Mesendoderm (in vitro differentiated cells): ENCODE data around the gene FNBP1.

ENCODE experiments used
- DNase-seq: peaks from one replicate; pipeline ENCODE4 v3.0.0; 2013
- H2AK5ac ChIP-seq: 2 replicates; pipeline ENCODE4 v1.6.1; 2013; ENCODE audit warnings: low read length, inconsistent platforms
- H2BK120ac ChIP-seq: 2 replicates; pipeline ENCODE4 v1.6.1; 2013; ENCODE audit warnings: low read depth, mild to moderate bottlenecking, low read length, moderate library complexity, mixed read lengths
- H2BK15ac ChIP-seq: replicated peaks from 2 replicates; pipeline ENCODE4 v1.6.1; 2013; ENCODE audit warnings: low read depth, mild to moderate bottlenecking, moderate library complexity
- H2BK5ac ChIP-seq: 2 replicates; pipeline ENCODE4 v1.6.1; 2013; ENCODE audit warnings: low read length, inconsistent platforms
- H3K18ac ChIP-seq: 2 replicates; pipeline ENCODE4 v1.6.1; 2013; ENCODE audit warnings: mild to moderate bottlenecking, low read length, mixed read lengths
- H3K23ac ChIP-seq: one replicate; pipeline ENCODE4 v1.6.1; 2013; ENCODE audit warnings: low read length
- H3K27ac ChIP-seq: 2 replicates; pipeline ENCODE4 v1.5.1; 2013; ENCODE audit warnings: low read depth, mild to moderate bottlenecking, inconsistent platforms, low read length, moderate library complexity
- H3K27me3 ChIP-seq: 2 replicates; pipeline ENCODE4 v1.6.1; 2013; ENCODE audit warnings: low read length, control low read depth, mild to moderate bottlenecking, inconsistent platforms; ENCODE audit not compliant: insufficient read depth, poor library complexity
- H3K36me3 ChIP-seq: 2 replicates; pipeline ENCODE4 v1.6.1; 2013; ENCODE audit warnings: low read length, inconsistent platforms; ENCODE audit not compliant: control insufficient read depth, insufficient read depth
- H3K4ac ChIP-seq: one replicate; pipeline ENCODE4 v1.6.1; 2013; ENCODE audit warnings: low read depth, mild to moderate bottlenecking, low read length, moderate library complexity
- H3K4me1 ChIP-seq: 2 replicates; pipeline ENCODE4 v1.6.1; 2013; ENCODE audit warnings: low read depth, low read length, inconsistent platforms; ENCODE audit not compliant: control insufficient read depth
- H3K4me2 ChIP-seq: 2 replicates; pipeline ENCODE4 v1.6.1; 2013; ENCODE audit warnings: low read length
- H3K4me3 ChIP-seq: 2 replicates; pipeline ENCODE4 v1.5.1; 2013; ENCODE audit warnings: mild to moderate bottlenecking, low read length
- H3K56ac ChIP-seq: one replicate; pipeline ENCODE4 v1.6.1; 2013; ENCODE audit warnings: low read length
- H3K79me1 ChIP-seq: 2 replicates; pipeline ENCODE4 v1.6.1; 2013; ENCODE audit warnings: low read length, inconsistent platforms
- H3K79me2 ChIP-seq: 2 replicates; pipeline ENCODE4 v1.6.1; 2013; ENCODE audit warnings: mild to moderate bottlenecking, low read length; ENCODE audit not compliant: control insufficient read depth, insufficient read depth
- H3K9ac ChIP-seq: 2 replicates; pipeline ENCODE4 v1.6.1; 2013; ENCODE audit warnings: low read length, inconsistent platforms
- H4K5ac ChIP-seq: one replicate; pipeline ENCODE4 v1.6.1; 2013; ENCODE audit warnings: low read length
- H4K8ac ChIP-seq: one replicate; pipeline ENCODE4 v1.6.1; 2013; ENCODE audit warnings: low read depth, mild to moderate bottlenecking, control low read depth, low read length, moderate library complexity
- WGBS: extraction: QIAGEN DNeasy Blood & Tissue Kit; methylation state at CpG from one replicate; pipeline ENCODE4 v1.1.7; 2013; ENCODE audit warnings: low lambda C conversion rate, missing lambda C conversion rate; ENCODE audit not compliant: insufficient coverage; ENCODE audit errors: extremely low coverage; 5-methylcytosine and 5-hydroxymethylcytosine counted together

FNBP1 gene

DNA sequence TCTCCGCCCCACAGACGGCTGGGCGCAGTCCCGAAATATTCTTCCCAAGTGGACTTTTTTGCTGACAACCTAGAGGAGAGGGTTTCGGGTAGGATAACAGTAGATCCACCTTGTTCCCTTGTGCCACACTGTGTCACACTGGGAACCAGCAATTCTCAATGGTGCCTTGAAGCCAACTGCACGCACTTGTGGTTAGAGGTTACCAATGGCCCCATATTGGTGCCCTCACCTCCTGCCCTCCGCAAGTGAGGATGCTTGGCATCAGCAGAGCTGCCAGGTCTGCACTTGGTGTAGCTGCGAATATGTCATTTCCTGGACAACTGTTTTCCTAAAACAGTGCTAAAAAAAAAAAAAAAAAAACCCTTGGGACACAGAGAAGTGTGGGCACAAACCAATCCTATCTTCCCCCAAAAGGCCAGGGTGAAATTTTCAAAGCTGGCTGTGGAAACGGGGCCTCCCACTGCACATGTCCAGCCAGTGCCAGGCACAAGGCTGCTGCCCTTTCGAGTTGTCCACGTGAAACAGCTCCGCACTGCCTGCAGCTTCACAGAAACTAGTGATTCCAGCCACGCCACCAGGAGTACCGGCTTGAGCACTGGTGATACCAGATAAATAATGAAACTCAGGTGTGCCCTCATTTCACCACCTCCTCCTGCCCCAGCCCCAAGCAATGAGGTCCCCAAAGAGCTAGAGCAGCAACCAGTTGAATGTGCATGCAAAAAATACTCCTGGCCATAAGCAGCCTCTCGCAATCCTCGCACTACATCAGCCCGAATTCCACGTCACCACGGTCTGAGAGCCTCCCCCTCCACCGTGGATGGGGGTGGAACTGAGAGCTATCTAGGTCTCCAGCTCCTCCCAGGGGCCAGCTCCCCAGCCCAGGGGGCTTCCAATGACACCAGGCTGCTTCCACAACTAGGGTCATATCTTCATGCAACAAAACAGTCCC is 156.5 kb downstream of the FNBP1 start:
- Histone ChIP-seq H3K4me2 (no peak overlapping the region), H3K9ac (peak overlapping the region; percentile 11), H3K4me1 (peaks cover 9% of the 10 kb centered on the region), H4K5ac (no peak overlapping the region), H3K4me3 (no peak overlapping the region), H4K8ac (no peak overlapping the region), H3K27ac (no peak overlapping the region), H2BK120ac (peak overlapping the region; percentile 51), H3K18ac (peak overlapping the region; percentile 81), H3K79me1 (no peaks in the 10 kb centered on the region), H2BK15ac (no peak overlapping the region), H2BK5ac (no peak overlapping the region), H3K4ac (no peak overlapping the region), H3K79me2 (no peaks in the 10 kb centered on the region), H2AK5ac (no peak overlapping the region), H3K56ac (peak overlapping the region; percentile 73), H3K23ac (no peak overlapping the region), H3K36me3 (no peaks in the 10 kb centered on the region), H3K27me3 (no peaks in the 10 kb centered on the region)
- no CpG with 5 or more reads among the region's 20 CpGs for WGBS
- no peak for DNase-seq

DNA sequence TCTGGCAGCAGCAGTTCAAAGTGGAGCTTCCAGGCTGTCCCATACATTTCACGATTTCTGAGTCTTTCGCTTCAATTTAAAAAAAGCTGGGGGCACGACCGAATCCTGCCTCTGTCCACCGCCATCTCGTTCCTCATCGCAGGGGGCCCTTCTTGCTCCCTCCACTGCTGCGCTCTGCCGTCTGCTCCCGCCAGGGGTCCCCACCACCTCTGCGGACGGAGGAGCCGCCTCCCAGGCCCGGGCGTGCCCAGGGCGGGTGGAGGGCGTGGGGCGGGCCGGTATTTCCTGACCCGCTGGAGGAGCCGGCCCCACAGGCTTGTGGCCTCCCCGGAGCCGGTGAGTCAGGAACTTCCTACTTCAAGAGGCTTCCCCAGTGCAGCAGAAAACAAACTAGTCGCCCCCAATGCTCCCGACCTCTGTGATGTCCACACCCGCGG is 157.3 kb downstream of the FNBP1 start:
- H3K36me3 ChIP-seq = no peaks in the 10 kb centered on the region
- no peak overlapping the region for H2BK5ac ChIP-seq
- no peak overlapping the region for H2BK15ac ChIP-seq
- H3K9ac ChIP-seq = peak overlapping the region; percentile 48
- H3K27me3 ChIP-seq = no peaks in the 10 kb centered on the region
- H3K4me2 ChIP-seq = peak overlapping the region; percentile 39
- no peak overlapping the region for H3K4me3 ChIP-seq
- H3K4ac ChIP-seq = no peak overlapping the region
- peak overlapping the region; percentile 73 for H3K56ac ChIP-seq
- no peak overlapping the region for H4K8ac ChIP-seq
- H3K79me2 ChIP-seq = no peaks in the 10 kb centered on the region
- no CpG with 5 or more reads among the region's 27 CpGs for WGBS
- H4K5ac ChIP-seq = no peak overlapping the region
- DNase-seq = peak; percentile 91
- H3K27ac ChIP-seq = no peak overlapping the region
- H3K4me1 ChIP-seq = peaks cover 9% of the 10 kb centered on the region
- H2BK120ac ChIP-seq = peak overlapping the region; percentile 51
- H3K23ac ChIP-seq = no peak overlapping the region
- H3K18ac ChIP-seq = peak overlapping the region; percentile 81
- no peaks in the 10 kb centered on the region for H3K79me1 ChIP-seq
- no peak overlapping the region for H2AK5ac ChIP-seq

DNA sequence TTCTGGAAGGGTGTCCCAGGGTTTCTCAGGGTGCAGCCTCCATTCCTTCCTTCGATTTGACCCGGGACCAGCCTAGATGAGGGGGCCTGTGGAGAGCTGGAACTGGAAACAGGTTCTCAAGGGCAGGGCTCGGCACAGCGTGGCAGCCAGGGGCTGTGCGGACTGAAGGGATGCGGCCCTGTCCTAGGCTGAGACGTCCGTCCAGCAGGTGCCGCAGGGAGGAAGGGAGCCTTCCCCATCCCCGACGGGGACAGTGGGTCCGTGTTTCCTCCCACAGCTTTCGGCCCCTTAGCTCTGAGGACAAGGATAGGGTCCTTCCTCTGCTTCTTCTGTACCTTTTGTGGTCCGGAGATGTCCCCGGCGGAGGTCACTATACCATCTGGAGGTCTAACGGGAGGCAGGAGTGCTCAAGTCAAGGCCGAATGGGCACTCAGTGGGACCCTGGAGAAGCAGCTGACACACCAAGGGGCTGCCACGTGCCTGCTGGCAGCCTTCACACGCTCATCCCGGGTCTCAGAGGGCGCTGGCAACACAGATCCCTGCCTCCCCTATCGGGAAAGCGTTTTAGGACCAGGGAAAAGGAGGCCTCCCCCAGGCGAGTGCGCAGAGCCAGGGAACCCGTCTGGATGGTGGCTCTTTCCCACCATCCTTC is 157.8 kb downstream of the FNBP1 start:
- DNase-seq = no peak
- H3K23ac ChIP-seq = no peak overlapping the region
- whole genome bisulfite sequencing = no CpG with 5 or more reads among the region's 27 CpGs

DNA sequence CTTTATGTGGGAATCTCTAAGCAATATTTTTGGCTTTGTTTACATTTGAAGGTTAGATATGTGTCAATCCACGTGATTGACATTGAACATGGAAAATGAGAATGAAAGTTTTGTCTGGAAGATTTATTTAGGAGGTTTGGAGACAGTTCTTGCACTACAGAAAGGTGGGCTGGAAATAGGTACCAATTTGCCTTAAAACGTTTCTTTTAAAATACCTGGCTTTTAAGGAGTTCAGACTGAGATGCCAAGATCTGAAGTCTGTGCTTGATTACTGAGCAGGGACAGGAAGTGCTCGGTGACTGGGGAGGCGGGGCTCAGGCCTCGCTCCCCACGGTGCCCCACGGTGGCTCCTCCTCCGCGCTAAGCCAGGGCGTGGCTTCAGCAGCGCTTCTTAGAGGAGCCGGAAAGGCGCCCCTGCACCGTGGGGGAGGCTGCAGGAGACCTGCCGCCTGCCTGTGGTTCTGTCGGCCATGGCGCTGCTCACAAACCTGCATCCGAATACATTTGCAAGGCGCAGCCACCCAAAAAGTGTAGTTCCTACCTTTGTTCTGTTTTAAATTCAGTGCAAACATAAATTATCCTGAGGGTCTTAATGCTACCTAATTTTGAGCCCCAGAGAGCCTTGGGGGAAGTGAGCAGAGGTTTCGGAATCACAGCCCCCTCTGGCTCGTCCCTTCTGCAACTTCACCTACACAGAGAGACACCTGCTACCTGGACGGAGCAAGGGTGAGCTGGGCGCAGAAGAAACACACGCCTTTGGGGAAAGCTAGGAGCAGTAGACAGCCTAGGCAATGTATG is 158.6 kb downstream of the FNBP1 start:
- no CpG with 5 or more reads among the region's 24 CpGs for WGBS
- Histone ChIP-seq H3K4me1 (peaks cover 6% of the 10 kb centered on the region), H3K4me2 (peak overlapping the region; percentile 23), H3K79me2 (no peaks in the 10 kb centered on the region), H3K4me3 (no peak overlapping the region), H2BK15ac (no peak overlapping the region), H2AK5ac (no peak overlapping the region), H3K27ac (no peak overlapping the region), H3K36me3 (no peaks in the 10 kb centered on the region), H3K79me1 (no peaks in the 10 kb centered on the region), H3K9ac (peak overlapping the region; percentile 23), H3K18ac (no peak overlapping the region), H4K8ac (no peak overlapping the region), H2BK120ac (no peak overlapping the region), H3K56ac (peak overlapping the region; percentile 69), H4K5ac (no peak overlapping the region), H3K23ac (no peak overlapping the region), H2BK5ac (no peak overlapping the region), H3K27me3 (no peaks in the 10 kb centered on the region), H3K4ac (no peak overlapping the region)
- peak; percentile 96 for DNase-seq

More for the DNA sequence above, 157.8 kb downstream of the FNBP1 start:
- Histone ChIP-seq H3K56ac (peak overlapping the region; percentile 69), H3K4ac (no peak overlapping the region), H3K4me3 (no peak overlapping the region), H2BK120ac (no peak overlapping the region), H2BK5ac (no peak overlapping the region), H4K8ac (no peak overlapping the region), H2BK15ac (no peak overlapping the region), H3K27ac (no peak overlapping the region), H3K9ac (peak overlapping the region; percentile 48), H2AK5ac (no peak overlapping the region), H3K36me3 (no peaks in the 10 kb centered on the region), H3K18ac (no peak overlapping the region), H3K79me2 (no peaks in the 10 kb centered on the region), H3K4me1 (peaks cover 9% of the 10 kb centered on the region), H4K5ac (no peak overlapping the region), H3K4me2 (peak overlapping the region; percentile 39), H3K27me3 (no peaks in the 10 kb centered on the region), H3K79me1 (no peaks in the 10 kb centered on the region)

DNA sequence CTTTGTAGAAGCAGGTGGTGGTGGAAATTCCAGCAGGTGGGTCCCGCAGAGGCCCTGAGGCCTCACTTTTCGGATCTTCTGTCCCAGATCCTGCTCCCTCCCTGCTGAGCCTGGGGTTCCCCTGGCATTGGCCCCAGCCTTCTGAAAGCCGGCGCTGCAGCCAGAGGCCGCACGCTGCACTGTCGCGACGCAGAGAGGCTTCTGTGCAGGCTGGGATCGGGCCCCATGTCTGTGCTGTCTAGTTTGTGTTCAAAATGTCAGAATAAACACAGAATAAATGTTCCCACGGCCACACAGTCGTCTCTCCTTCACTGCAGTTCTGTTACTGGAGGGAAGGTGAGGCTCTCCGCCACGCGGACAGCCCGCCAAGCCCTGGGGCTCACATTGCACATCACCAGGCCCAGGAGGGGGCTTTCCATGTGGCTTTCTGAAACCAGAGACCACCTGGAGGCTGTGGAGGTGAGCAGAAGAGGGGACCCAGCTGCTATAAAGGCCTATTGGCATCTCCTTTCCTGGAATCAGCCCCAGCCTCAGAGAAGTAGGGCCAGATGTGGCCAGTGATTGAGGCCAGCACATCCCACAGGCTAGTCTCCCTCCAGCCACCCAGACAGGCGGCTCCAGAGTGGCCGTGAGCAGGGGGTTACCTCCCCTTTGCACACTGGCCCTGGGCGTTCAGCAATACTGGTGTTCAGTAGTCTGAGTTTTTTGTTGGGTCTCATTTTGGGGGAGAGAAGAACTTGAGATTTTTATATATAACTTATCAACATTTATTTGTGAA is 161.3 kb downstream of the FNBP1 start:
- Histone ChIP-seq H3K18ac (no peak overlapping the region), H3K4me1 (peaks cover 6% of the 10 kb centered on the region), H3K27ac (no peak overlapping the region), H3K36me3 (no peaks in the 10 kb centered on the region), H3K79me2 (no peaks in the 10 kb centered on the region), H4K8ac (no peak overlapping the region), H2BK5ac (no peak overlapping the region), H3K4me3 (no peak overlapping the region), H3K9ac (no peak overlapping the region), H3K4me2 (no peak overlapping the region), H3K27me3 (no peaks in the 10 kb centered on the region), H3K23ac (no peak overlapping the region), H2BK120ac (no peak overlapping the region), H2BK15ac (no peak overlapping the region), H3K4ac (no peak overlapping the region), H3K56ac (no peak overlapping the region), H2AK5ac (no peak overlapping the region), H4K5ac (no peak overlapping the region), H3K79me1 (no peaks in the 10 kb centered on the region)
- no CpG with 5 or more reads among the region's 19 CpGs for WGBS
- no peak for DNase-seq
